ENCODE measurements around the gene GLT8D1.
"Not testable (repeated sequence)": the region's sequence is repeated elsewhere in the genome, so short reads cannot be mapped to it uniquely, and the experiment has no call there.

The GLT8D1 gene

DNA sequence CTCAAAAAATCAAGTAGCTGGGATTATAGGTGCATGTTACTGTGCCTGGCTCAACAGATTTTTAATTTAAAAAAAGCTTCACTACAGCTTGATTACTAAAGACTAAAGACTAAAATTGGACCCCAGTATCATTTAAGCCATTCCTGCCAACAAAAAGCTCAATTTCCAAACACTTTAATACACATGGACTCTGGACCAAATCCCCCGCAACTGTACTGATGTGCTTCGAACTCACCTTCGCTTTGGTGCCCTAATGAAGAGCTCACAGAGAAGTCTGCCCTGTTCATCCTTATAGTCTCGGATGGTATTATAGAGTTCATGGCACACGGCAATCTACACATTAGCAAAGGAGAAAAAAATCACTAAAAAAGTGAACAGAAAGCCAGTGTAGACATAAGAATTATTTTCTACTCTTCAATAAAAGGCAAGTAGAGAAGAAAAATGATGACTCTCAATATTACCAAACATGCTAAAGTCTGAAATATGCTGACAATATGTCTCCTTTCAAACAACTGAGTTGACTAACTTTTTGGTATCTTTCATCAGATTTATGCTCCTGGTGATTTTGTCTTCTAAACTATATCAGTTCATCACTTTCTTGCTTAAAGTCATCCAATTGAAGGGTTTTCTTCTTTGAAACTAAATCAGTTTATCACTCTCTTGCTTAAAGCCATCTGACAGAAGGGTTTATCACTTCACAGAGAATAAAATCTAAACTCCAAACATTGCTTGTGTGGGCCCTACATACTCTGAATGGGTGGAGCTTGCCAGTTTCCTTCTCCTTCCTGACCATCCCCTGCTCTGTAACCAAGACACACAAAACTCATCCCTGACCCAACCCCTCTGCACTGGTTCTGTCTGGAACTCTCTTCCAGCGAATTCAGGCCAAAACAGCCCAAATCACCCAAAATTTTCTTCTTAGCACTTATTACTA lies 27.1 kb downstream of the GLT8D1 start:
- no peak for DNase-seq

- not testable (repeated sequence) for DNase-seq
These were observed 29.4 kb downstream of the GLT8D1 start for GRCh38 chr3:52676201-52676600.

DNA sequence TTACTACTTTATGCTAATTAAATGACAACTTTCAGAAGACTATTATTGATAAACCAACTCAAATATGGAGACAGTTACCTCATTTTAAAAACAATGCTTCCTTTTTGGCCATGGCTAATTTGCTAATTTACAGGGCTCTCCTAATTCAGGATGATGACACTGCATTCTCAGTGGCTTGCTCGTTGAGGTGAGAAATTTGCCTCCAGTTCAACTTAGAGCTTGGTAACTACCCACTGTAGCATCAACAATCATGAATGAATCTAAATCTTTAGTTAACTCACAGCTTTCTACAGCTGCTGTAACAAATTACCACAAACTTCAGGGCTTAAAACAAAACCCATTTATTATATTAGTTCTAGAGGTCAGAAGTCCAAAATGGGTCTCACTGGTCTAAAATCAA lies 33.9 kb downstream of the GLT8D1 start:
- no peak for DNase-seq

- peak; percentile 48 for DNase-seq
These were observed 34.7 kb downstream of the GLT8D1 start for GRCh38 chr3:52670621-52671521.

- DNase-seq, result no peak
These were observed 42.5 kb downstream of the GLT8D1 start for GRCh38 chr3:52663098-52663497.

GRCh38 chr3:52660046-52660445 lies 45.5 kb downstream of the GLT8D1 start:
- no peak for DNase-seq

- DNase-seq, result no peak
These were observed 49.7 kb downstream of the GLT8D1 start for GRCh38 chr3:52655895-52656294.

- no peak for DNase-seq
These were observed 54.0 kb downstream of the GLT8D1 start for GRCh38 chr3:52651592-52651991.

- DNase-seq, result no peak
These were observed 55.2 kb downstream of the GLT8D1 start for GRCh38 chr3:52650439-52650838.

GRCh38 chr3:52649461-52650210 lies 56.0 kb downstream of the GLT8D1 start:
- DNase-seq, result no peak

GRCh38 chr3:52645549-52645948 lies 60.0 kb downstream of the GLT8D1 start:
- DNase-seq, result no peak

All from stimulated activated CD8-positive, alpha-beta memory T cell treated with anti-CD3 and anti-CD28 coated beads, Interleukin-4, amount 100 ng/mL, for 48 hours (primary cell).